Activated B cell treated with CpG ODN at 0.5 μM for 24 hours (primary cell): ENCODE results near the gene DACT2. TPM values are rescaled to one million over a fixed set of nuclear protein-coding genes. Genes with fewer than 3 reads are reported as not detected.

ENCODE experiments used
- ATAC-seq: fragments of 200-7000 bp; cut with Tn5 transposase; one replicate; pipeline ENCODE4 v1.10.0; 2021; ENCODE audit warnings: low read depth, mild to moderate bottlenecking, moderate library complexity
- CTCF ChIA-PET: fragments of 350-600 bp; sonication (Branson Sonifier 250); formaldehyde crosslinking; loops from one replicate; lab custom pipeline; 2021; ENCODE audit warnings: antibody characterized with exemption; lab: Charles Lee
- POLR2A ChIA-PET: fragments of 350-600 bp; sonication (Branson Sonifier 250); formaldehyde crosslinking; loops from one replicate; lab custom pipeline; 2021; ENCODE audit warnings: antibody characterized with exemption; lab: Charles Lee
- DNase-seq: peaks from one replicate; pipeline ENCODE4 v3.0.0; 2022
- H3K27ac Mint-ChIP-seq: one replicate; pipeline ENCODE4 v1.8.0; 2020; ENCODE audit warnings: mixed read lengths
- H3K27me3 Mint-ChIP-seq: one replicate; pipeline ENCODE4 v1.8.0; 2021; ENCODE audit warnings: mixed read lengths
- H3K36me3 Mint-ChIP-seq: one replicate; pipeline ENCODE4 v1.8.0; 2021; ENCODE audit warnings: low read depth, mixed read lengths
- H3K4me1 Mint-ChIP-seq: one replicate; pipeline ENCODE4 v1.8.0; 2021; ENCODE audit warnings: mixed read lengths
- H3K4me3 Mint-ChIP-seq: one replicate; pipeline ENCODE4 v1.8.0; 2020; ENCODE audit warnings: mild to moderate bottlenecking, mixed read lengths
- H3K9me3 Mint-ChIP-seq: one replicate; pipeline ENCODE4 v1.8.0; 2020; ENCODE audit warnings: mixed read lengths
- CTCF ChIP-seq: fragments of 200-600 bp; IDR thresholded peaks from one replicate; pipeline ENCODE4 v1.8.0; 2022; ENCODE audit warnings: antibody characterized with exemption, mild to moderate bottlenecking
- intact Hi-C: fragments of 100-400 bp; cut with micrococcal nuclease; formaldehyde crosslinking; loops from one replicate; pipeline ENCODE4 v1.15.1; 2024
- total RNA-seq: library from RNA; stranded (reverse); gene quantifications from 2 replicates; pipeline ENCODE4 v1.2.3, GENCODE V29; 2022

The DACT2 gene
- total RNA-seq, 1 donor from 2014 or later, result not detected

GRCh38 chr6:168278904-168279303, 40.7 kb downstream of the DACT2 start:
- H3K36me3 Mint-ChIP-seq, result no peaks in the 10 kb centered on the region
- no peaks in the 10 kb centered on the region for H3K9me3 Mint-ChIP-seq
- intact Hi-C loops, result no loop called here
- ChIA-PET POLR2A (no interaction called here), CTCF (no interaction called here)
- no peaks in the 10 kb centered on the region for H3K4me1 Mint-ChIP-seq
- TF ChIP-seq CTCF, result no peak
- no peak overlapping the region for H3K4me3 Mint-ChIP-seq
- no peak overlapping the region for H3K27ac Mint-ChIP-seq
- H3K27me3 Mint-ChIP-seq, result peaks cover 3% of the 10 kb centered on the region
- DNase-seq (no peak), ATAC-seq (no peak)

DNA sequence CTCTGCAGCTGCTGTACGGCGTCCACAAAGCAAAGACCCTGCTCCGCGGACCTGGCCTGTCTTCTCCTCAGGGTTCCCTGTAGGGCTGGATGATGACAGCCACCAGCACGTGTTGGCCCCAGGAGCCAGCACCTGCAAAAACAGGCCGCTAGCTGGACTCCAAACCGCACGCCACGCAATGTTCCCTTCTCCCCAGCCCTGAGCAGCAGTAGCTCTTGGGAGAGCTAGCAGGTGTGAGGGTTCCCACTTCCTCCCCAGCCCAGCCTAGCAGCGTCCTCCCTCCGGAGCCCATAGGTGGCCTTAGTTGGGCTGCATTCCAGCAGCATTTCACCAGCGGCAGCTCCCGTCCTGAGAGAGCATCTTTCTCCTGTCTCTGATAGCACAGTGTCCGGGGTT, 42.3 kb downstream of the DACT2 start:
- ATAC-seq, result no peak
- no peak for TF ChIP-seq CTCF
- Mint-ChIP-seq H3K9me3 (no peaks in the 10 kb centered on the region), H3K4me3 (no peak overlapping the region), H3K36me3 (no peaks in the 10 kb centered on the region), H3K27ac (no peak overlapping the region), H3K27me3 (peaks cover 14% of the 10 kb centered on the region), H3K4me1 (no peaks in the 10 kb centered on the region)
- no peak for DNase-seq
- intact Hi-C loops, result no loop called here
- ChIA-PET CTCF (no interaction called here), POLR2A (no interaction called here)

DNA sequence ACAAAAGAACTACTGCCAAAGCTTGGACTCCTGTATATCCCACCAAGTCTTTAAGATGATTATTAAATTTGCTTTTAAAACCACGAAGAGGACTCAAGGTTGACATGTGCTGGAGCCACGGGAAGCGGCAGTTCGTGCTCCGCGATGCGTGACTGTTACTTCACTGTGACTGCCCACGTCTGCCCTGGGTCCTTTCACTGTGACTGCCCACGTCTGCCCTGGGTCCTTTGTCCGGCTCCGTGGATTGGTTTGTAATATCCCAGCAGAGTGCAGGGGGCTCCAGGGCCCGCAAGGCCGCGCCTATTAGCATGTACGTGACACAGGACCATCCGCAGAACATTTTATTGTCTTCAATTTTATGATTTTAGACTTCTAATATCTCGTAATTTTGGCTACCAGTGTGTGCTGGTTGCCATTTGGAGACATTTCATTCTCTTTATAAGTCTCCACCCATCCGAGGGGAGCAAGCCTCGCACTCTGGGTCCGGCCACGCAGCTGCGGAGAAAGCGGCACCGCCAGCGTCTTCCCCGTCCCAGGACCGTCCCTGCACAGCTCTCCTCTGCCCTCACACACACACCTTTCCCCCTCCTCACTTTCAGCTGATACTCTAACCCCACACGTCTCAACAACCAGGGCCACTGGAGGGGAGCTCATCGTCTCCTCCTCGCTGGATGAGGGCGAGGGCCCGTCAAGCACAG, 42.9 kb downstream of the DACT2 start:
- H3K27ac Mint-ChIP-seq, result no peak overlapping the region
- no peaks in the 10 kb centered on the region for H3K9me3 Mint-ChIP-seq
- H3K4me1 Mint-ChIP-seq, result no peaks in the 10 kb centered on the region
- DNase-seq (no peak), ATAC-seq (no peak)
- H3K27me3 Mint-ChIP-seq, result peaks cover 15% of the 10 kb centered on the region
- no peak overlapping the region for H3K4me3 Mint-ChIP-seq
- no peaks in the 10 kb centered on the region for H3K36me3 Mint-ChIP-seq
- no peak for TF ChIP-seq CTCF
- ChIA-PET CTCF (no interaction called here), POLR2A (no interaction called here)
- intact Hi-C loops, result no loop called here

- peaks cover 15% of the 10 kb centered on the region for H3K27me3 Mint-ChIP-seq
- ChIA-PET POLR2A (no interaction called here), CTCF (no interaction called here)
- no peaks in the 10 kb centered on the region for H3K36me3 Mint-ChIP-seq
- no peak for TF ChIP-seq CTCF
- H3K4me1 Mint-ChIP-seq, result no peaks in the 10 kb centered on the region
- H3K27ac Mint-ChIP-seq, result no peak overlapping the region
- intact Hi-C loops, result no loop called here
- H3K9me3 Mint-ChIP-seq, result no peaks in the 10 kb centered on the region
- H3K4me3 Mint-ChIP-seq, result no peak overlapping the region
- DNase-seq, result no peak
- no peak for ATAC-seq
Measured at GRCh38 chr6:168275168-168275567, 44.4 kb downstream of the DACT2 start.

GRCh38 chr6:168274037-168274952, 45.3 kb downstream of the DACT2 start:
- no peak for ATAC-seq
- no peak for TF ChIP-seq CTCF
- POLR2A ChIA-PET, result no interaction called here
- no peak overlapping the region for H3K4me3 Mint-ChIP-seq
- CTCF ChIA-PET, result no interaction called here
- no peaks in the 10 kb centered on the region for H3K4me1 Mint-ChIP-seq
- H3K36me3 Mint-ChIP-seq, result no peaks in the 10 kb centered on the region
- intact Hi-C loops, result no loop called here
- no peak for DNase-seq
- no peaks in the 10 kb centered on the region for H3K9me3 Mint-ChIP-seq
- H3K27me3 Mint-ChIP-seq, result peaks cover 15% of the 10 kb centered on the region
- no peak overlapping the region for H3K27ac Mint-ChIP-seq
